GM12875 (cell line): Measurements from ENCODE around the gene TOPBP1.
A peak's percentile ranks its signal among the peaks of the same experiment; 100 is the strongest.

ENCODE experiments used
- H3K4me3 ChIP-seq: one replicate; pipeline ENCODE4 v1.5.1; 2011; ENCODE audit warnings: low read depth, low read length, control low read depth
- TF ChIP-seq, protein P1 (sequence below): IDR thresholded peaks from 2 replicates; pipeline ENCODE4 v1.5.1; 2011; ENCODE audit warnings: low read depth, mild to moderate bottlenecking, control low read depth, inconsistent platforms, low read length, moderate library complexity, borderline replicate concordance; ENCODE audit not compliant: insufficient read depth

Gene TOPBP1

DNA sequence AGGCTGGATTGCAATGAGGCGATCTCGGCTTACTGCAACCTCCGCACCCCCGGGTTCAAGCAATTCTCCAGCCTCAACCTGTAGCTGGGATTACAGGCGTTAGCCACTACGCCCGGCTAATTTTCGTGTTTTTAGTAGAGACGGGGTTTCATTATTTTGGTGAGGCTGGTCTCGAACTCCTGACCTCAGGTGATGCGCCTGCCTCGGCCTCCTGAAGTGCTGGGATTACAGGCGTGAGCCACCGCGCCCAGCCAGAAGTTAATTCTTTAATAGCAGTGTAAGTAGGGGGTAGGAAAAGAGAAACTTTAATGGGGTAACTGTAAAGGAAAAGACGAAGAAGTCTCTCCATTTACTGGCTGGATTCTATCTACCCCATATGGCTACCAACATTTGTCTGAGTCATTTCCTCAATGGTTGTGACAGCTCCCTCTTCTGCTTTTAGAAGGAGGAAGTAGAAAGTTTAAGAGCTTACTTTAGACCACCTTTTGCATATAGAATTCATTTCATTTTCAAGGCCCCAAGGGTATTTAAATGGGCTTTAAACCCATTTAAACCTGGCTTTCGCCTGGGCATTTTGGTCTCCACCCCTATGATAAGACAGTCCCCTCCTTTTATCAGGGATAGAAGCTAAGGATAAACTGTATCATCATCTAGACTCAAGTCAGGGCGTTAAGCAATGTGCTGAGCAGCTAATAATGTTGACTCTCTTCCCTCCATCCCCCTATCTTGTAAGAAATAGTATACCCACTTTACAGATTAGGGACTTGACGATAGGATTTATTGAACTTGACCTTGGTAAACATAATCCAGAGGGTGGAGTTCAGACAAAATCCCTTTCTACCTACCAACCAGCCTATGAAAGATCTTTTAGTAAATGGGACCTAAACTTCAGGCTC, 89.3 kb downstream of the TOPBP1 start:
- TF ChIP-seq, protein P1, sequence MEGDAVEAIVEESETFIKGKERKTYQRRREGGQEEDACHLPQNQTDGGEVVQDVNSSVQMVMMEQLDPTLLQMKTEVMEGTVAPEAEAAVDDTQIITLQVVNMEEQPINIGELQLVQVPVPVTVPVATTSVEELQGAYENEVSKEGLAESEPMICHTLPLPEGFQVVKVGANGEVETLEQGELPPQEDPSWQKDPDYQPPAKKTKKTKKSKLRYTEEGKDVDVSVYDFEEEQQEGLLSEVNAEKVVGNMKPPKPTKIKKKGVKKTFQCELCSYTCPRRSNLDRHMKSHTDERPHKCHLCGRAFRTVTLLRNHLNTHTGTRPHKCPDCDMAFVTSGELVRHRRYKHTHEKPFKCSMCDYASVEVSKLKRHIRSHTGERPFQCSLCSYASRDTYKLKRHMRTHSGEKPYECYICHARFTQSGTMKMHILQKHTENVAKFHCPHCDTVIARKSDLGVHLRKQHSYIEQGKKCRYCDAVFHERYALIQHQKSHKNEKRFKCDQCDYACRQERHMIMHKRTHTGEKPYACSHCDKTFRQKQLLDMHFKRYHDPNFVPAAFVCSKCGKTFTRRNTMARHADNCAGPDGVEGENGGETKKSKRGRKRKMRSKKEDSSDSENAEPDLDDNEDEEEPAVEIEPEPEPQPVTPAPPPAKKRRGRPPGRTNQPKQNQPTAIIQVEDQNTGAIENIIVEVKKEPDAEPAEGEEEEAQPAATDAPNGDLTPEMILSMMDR: no peak
- peak overlapping the region; percentile 32 for H3K4me3 ChIP-seq

DNA sequence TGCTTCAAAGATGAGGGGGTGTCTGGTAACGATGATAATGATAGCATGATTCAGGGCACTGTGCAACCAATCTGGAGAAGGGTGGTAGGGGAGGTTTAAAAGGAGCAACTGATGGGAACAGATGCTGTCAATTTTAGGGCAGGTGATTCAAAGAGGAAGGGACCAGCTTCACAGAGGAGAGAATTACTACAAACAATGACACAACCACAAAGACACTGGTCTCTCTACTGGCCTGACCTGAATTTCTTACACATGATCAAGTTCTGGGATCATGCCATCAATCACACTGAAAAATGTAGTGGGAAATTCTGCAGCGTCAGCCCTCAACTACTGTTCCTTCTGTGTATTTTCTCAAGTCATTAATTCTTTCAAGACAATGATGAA, 90.8 kb downstream of the TOPBP1 start:
- no peak overlapping the region for H3K4me3 ChIP-seq
- TF ChIP-seq, protein P1: no peak

DNA sequence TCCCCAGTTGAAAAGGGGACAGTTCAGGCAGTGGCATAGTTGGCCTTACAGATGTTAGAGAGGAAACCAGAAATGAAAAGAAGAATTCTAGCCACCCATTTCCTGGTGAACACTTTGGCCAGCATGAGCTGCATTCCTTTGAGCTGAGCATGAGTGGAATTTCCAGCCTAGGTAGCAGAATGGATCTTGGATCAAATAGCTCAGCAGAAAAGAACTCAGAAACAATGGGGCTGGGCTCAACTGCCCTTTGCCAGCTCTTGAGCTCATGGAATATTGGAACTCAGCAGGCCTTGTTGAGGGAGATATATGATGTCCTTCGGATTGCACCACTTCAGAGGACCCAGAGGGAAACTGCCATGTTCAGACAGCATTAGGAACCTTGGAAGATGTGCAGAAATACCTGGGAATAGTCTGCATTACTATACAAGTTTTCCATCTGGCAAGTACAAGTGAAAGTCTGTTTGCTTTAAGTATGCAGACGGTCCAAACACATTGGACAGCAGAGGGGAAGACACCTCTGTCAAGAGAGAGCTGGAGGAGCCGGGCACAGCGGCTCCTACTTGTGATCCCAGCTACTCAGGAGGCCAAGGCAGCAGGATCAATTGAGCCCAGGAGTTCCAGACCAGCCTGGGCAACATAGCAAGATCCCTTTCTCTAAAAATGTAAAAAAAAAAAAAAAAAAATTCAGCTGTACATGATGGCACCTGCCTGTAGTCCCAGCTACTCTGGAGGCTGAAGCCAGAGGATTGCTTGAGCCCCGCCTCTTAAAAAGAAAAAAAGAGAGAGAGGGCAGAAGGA, 91.4 kb downstream of the TOPBP1 start:
- TF ChIP-seq, protein P1: no peak
- no peak overlapping the region for H3K4me3 ChIP-seq

DNA sequence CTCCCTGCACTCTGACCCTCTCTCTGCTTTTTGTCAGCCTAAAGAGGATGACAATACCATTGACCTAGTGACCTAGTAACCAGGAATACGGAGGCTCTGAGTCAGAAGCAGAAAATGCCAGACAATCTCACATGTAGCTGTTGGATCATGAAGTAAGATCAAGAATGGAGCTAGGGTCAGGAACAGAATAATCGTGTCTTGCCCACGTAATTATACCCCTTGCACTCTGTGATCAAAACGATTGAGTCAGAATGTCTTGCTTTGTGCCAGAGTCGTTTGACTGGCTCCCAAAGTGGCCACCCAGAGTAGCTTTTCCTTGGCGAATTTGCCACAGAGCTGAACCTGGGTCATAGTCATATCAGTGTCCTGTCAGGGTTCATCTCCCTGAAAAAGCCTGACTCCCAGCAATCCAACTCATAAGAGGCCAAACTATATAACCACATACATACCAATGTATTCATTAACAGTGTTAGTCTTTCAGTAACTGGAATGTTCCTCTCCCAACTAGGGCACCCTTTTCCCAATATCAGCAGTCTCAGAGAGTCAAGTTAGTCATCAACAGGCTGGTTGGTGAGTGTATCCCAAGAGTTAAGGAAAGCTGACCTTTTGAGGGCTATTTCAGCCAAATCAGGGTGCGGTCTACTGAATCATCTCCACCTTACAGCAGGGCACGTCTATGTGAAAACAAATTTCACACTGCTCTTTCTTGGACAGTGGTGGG, 93.3 kb downstream of the TOPBP1 start:
- TF ChIP-seq, protein P1: no peak
- no peak overlapping the region for H3K4me3 ChIP-seq

DNA sequence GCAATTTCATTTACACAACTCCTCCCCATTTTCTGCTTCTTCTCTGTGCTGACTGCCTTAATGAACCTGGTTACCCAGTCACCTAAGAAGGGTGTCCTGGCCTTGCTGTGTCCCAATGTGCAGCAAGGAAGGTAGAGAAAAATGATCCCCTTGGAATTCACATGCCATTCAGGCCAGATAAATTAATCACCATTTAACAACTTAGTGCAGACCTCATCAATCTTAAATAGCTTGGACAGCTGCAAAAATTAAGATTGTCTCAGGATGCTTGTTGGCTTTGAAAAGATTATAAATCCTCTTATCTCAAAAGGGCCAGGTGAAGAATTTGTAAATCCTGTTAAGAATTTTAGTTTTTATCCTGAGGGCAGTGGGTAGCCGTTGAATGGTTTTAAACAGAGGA, 97.9 kb downstream of the TOPBP1 start:
- TF ChIP-seq, protein P1: no peak
- H3K4me3 ChIP-seq: no peak overlapping the region

DNA sequence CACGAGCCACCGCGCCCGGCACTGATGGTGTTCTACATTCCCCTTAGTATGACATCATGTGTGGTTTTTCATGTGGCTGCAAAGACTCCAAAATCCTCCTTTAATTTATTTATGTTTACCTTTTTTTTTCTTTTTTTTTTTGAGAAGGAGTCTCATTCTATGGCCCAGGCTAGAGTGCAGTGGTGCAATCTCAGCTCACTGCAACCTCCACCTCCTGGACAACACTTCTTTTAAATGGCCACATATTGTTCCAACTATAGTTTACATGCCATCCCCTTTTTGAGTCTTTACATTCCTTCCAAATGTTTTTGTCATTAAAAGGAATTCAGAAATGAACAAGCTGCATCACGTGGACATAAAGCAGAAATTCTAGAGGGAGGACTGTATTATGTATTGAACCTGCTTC, 98.6 kb downstream of the TOPBP1 start:
- H3K4me3 ChIP-seq: no peak overlapping the region
- TF ChIP-seq, protein P1: no peak
